HS-27A (cell line): ENCODE results near the gene NINJ2.

Experiments used
- DNase-seq: peaks from one replicate; pipeline ENCODE4 v3.0.0-alpha.2; 2012; ENCODE audit warnings: low read depth, missing footprints

Gene NINJ2

DNA sequence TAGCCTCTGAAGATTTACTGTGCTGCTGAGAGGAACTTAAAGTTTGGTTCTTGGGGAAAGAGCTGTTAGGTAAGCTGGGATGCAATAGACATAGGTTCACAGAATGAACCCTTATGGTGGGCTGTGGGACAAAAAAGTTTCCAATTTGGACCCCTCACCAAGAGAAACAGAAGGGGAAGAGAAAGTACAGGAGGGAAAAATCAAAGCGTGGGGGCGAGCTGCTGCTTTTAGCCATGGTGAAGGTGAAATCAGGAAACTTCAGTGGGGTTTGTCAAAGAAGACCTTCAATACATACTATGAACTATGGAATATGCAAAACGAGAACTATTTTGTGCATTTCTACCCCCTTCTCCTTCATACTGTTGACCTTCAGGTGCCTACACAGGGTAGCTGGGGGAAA is 10.6 kb upstream of the NINJ2 start:
- no peak for DNase-seq

GRCh38 chr12:669576-669945 is 6.3 kb upstream of the NINJ2 start:
- no peak for DNase-seq

GRCh38 chr12:668090-668481 is 4.8 kb upstream of the NINJ2 start:
- no peak for DNase-seq

GRCh38 chr12:666766-667308 is 3.6 kb upstream of the NINJ2 start:
- DNase-seq, result no peak

DNA sequence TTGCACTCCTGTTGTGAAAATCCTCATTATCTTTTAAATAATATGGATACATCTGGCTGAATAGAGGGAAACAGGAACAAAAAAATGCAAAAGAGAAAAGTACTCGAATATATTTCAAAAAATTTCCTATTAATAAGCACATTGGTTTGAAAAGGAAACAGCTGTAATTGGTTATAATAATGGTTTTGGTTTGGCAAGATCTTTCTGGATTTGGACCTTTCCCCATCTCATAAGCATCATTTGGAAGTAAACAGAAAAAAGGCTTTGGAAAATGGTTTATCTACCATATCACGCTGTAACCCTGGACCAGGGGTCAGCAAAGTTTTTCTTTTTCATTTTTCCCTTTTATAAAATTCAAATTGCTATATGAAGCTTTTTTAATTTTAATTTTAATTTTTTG is 2.8 kb upstream of the NINJ2 start:
- DNase-seq, result no peak

GRCh38 chr12:664779-665092 is 1.5 kb upstream of the NINJ2 start:
- DNase-seq, result no peak

- DNase-seq, result no peak
These were observed 982 bp upstream of the NINJ2 start for GRCh38 chr12:664075-664778.

DNA sequence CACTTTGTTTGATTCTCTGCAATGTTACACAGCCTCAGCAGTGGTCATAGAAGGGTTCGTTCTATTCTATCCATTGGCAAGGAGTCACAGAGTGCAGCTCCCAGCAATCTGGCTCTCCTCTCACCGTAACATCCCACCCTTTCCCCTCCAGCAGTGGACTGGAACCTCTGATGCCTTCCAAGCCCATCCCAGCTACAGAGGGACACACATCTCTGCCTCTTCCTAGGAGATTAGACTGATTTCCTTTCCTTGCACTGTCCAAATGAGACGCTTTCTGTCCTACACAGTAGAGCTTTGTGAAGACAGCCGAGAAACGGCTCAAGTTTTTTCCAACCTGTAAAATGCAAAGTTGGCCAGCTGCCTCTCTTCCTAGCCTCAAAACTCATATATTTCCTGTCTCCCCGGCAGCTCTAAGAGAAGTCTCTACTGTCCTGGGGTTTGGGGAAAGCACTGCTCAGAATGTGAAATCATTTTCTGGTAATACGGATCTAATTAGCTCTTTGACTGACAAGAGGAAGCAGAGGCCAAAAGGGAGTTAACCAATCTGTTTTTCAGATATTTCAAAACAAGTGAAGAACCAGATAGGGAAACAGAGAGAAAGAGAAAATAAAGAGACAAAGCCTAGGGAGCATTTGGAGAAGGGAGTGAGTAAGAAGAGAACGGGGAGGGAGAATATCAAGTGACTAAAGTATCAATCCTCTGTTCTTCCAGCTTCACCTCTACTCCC is 516 bp downstream of the NINJ2 start:
- no peak for DNase-seq

GRCh38 chr12:661720-662486 is 1.3 kb downstream of the NINJ2 start:
- DNase-seq, result no peak

GRCh38 chr12:659090-659683 is 4.1 kb downstream of the NINJ2 start:
- no peak for DNase-seq

- no peak for DNase-seq
These were observed 12.3 kb downstream of the NINJ2 start for GRCh38 chr12:650983-651382.

GRCh38 chr12:647385-648085 is 15.7 kb downstream of the NINJ2 start:
- no peak for DNase-seq

GRCh38 chr12:646442-647384 is 16.5 kb downstream of the NINJ2 start:
- no peak for DNase-seq

DNA sequence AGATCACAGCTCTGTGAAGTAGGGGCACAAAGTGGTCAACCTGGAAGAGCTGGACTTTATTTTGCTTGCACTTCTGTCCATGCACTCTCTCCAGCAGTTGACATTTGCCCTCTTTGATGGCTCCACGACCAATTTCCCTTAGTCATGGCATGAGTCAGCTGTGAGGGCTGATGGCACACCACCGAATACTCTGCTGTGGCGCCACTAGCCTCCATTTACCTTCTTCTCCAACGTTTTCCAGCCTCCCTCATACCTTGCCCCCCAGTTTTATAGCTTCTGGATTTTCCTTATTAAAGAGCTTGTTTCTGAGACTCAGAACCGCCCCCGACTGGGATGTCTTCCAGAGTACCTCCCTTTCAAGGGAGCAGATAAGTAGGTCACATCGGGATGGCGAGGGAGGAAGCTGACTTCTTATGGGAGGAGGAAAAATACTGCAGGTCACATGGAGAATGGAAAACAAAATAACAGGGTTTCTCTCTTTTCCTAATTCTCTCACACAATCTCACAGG is 17.6 kb downstream of the NINJ2 start:
- DNase-seq, result no peak

- DNase-seq, result no peak
These were observed 18.3 kb downstream of the NINJ2 start for GRCh38 chr12:644818-645552.

GRCh38 chr12:644303-644639 is 19.0 kb downstream of the NINJ2 start:
- DNase-seq, result no peak

GRCh38 chr12:643475-644302 is 19.6 kb downstream of the NINJ2 start:
- no peak for DNase-seq

DNA sequence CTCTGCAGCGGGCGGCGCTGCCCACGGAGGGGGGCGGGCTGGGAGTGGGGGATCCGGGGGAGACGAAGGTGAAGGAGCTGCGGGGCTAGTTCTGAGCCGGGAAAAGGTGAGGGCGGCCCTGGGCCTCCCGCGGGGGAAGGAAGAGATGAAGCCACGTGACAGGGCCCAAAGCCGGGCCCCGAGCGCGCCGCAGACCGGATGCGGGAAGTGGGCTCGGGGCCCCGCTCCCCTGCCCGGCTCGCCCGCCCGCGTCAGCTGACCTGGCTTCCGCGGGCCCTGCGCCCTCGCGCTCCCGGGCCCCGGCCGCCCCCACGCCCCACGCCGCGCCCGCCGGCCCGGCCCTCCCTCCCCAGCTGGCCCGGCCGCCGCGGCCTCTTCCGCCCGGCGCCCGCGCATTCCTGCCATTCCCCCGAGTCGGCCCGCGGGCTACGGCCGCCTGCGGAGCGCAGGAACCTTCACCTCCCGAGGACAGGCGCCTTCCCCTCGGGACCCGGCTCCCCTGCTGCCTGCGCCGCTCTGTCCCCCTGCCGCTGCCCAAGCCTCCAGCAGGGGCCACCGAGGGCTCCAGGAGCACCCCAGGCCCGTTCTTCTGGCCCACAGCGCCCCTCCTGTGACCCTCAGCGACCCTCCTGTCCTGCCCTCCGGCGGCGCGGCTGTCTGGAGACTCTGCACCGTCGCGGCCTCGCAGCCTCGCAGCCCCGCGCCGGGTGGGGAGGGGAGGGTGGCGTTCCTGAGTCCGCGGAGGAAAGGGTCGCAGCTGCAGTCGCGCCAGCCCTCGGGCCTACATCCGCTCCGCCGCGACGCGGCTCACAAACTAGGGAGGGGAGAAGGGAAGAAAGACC is 20.4 kb downstream of the NINJ2 start:
- DNase-seq, result no peak
